CD4-positive, alpha-beta T cell (primary cell): ENCODE results near the gene TRPV5. TPM values are rescaled to one million over a fixed set of nuclear protein-coding genes. Genes with fewer than 3 reads are reported as not detected.

Experiments used
- ATAC-seq: fragments of 200-7000 bp; cut with Tn5 transposase; one replicate; pipeline ENCODE4 v1.10.0; 2022; ENCODE audit warnings: mild to moderate bottlenecking; ENCODE audit not compliant: poor library complexity
- CTCF ChIA-PET: fragments of 350-600 bp; sonication (Branson Sonifier 250); formaldehyde crosslinking; loops from one replicate; lab custom pipeline; 2021; ENCODE audit warnings: antibody characterized with exemption, inconsistent platforms; lab: Charles Lee
- POLR2A ChIA-PET: fragments of 350-600 bp; sonication (Branson Sonifier 250); formaldehyde crosslinking; loops from one replicate; lab custom pipeline; 2021; ENCODE audit warnings: antibody characterized with exemption, inconsistent platforms; lab: Charles Lee
- DNase-seq, 14 experiments: peaks; one replicate each; pipeline ENCODE4 v3.0.0-alpha.2; 2013 to 2020; ENCODE audit warnings: mixed read lengths in 2 of 14
- H3K27ac ChIP-seq, 2 donors: one replicate each; pipeline versions ENCODE4 v1.5.1 to v1.7.0; 2013; ENCODE audit warnings: low read length in 2 of 2, low read depth in 1 of 2, mild to moderate bottlenecking in 1 of 2
- H3K27me3 ChIP-seq, 2 experiments: 1 replicate in 1 of 2; 2 replicates in 1 of 2; pipeline versions ENCODE4 v1.6.1 to v1.7.0; 2013; ENCODE audit warnings: low read length in 2 of 2, control low read depth in 1 of 2, mild to moderate bottlenecking in 1 of 2, moderate library complexity in 1 of 2; ENCODE audit not compliant: insufficient read depth in 2 of 2, control insufficient read depth in 1 of 2
- H3K36me3 ChIP-seq: one replicate; pipeline ENCODE4 v1.6.1; 2013; ENCODE audit warnings: low read length, control low read depth; ENCODE audit not compliant: insufficient read depth
- H3K4me1 ChIP-seq: one replicate; pipeline ENCODE4 v1.6.1; 2013; ENCODE audit warnings: low read length, control low read depth; ENCODE audit not compliant: insufficient read depth
- H3K4me3 ChIP-seq: one replicate; pipeline ENCODE4 v1.5.1; 2013; ENCODE audit warnings: mild to moderate bottlenecking, low read length, moderate library complexity
- H3K9me3 ChIP-seq, 2 experiments: 1 replicate in 1 of 2; 2 replicates in 1 of 2; pipeline versions ENCODE4 v1.6.1 to v1.7.0; 2013; ENCODE audit warnings: low read length in 2 of 2, mild to moderate bottlenecking in 2 of 2, control low read depth in 1 of 2, moderate library complexity in 1 of 2; ENCODE audit not compliant: control insufficient read depth in 1 of 2, insufficient read depth in 1 of 2
- H3K27ac Mint-ChIP-seq: one replicate; pipeline ENCODE4 v1.8.0; 2020; ENCODE audit warnings: mixed read lengths
- H3K27me3 Mint-ChIP-seq: one replicate; pipeline ENCODE4 v1.8.0; 2021; ENCODE audit warnings: mixed read lengths
- H3K36me3 Mint-ChIP-seq: one replicate; pipeline ENCODE4 v1.8.0; 2021; ENCODE audit warnings: low read depth, mixed read lengths
- H3K4me1 Mint-ChIP-seq: one replicate; pipeline ENCODE4 v1.8.0; 2021; ENCODE audit warnings: low read depth, mixed read lengths
- H3K4me3 Mint-ChIP-seq: one replicate; pipeline ENCODE4 v1.8.0; 2020; ENCODE audit warnings: mild to moderate bottlenecking, mixed read lengths
- H3K9me3 Mint-ChIP-seq: one replicate; pipeline ENCODE4 v1.8.0; 2020; ENCODE audit warnings: mixed read lengths
- CTCF ChIP-seq: fragments of 200-600 bp; IDR thresholded peaks from one replicate; pipeline ENCODE4 v1.8.0; 2022; ENCODE audit warnings: antibody characterized with exemption, mild to moderate bottlenecking
- intact Hi-C, 2 experiments: fragments of 100-400 bp; cut with DNase I in 1 of 2; cut with micrococcal nuclease in 1 of 2; formaldehyde crosslinking; loops; one replicate each; pipeline versions ENCODE4 v1.15.1 to v1.9.0; 2023 to 2025; cut with DNase I, micrococcal nuclease
- total RNA-seq, 174 experiments: library from RNA in 2 of 174; stranded (reverse) in 2 of 174; gene quantifications; one replicate each; pipeline ENCODE4 v1.2.3 and lab custom pipeline; 2021 to 2026

TRPV5 gene
- total RNA-seq, 2 experiments from 2014 or later, result not detected

DNA sequence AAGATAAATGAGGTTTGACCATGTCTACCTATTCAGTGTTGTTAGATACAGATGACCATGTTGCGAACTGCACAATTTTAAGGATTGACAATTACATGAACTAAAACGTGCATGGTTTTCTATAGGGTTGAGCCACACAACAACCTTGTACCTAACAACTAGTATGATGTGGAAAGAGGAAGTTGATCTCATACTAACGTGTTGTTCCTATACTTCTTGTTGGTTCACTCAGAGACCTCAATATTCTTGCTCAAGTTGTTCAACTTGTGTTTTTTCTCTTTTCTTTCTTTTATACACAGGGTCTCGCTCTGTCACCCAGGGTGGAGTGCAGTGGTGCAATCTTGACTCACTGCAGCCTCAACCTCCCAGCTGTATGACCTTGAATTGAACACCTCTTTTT, 34.7 kb upstream of the TRPV5 start:
- ATAC-seq (no peak), DNase-seq (no peak)
- peaks cover 50% of the 10 kb centered on the region for H3K27me3 Mint-ChIP-seq
- Histone ChIP-seq H3K4me3 (no peak overlapping the region), H3K9me3 (no peaks in the 10 kb centered on the region), H3K36me3 (no peaks in the 10 kb centered on the region), H3K27ac (no peak overlapping the region), H3K4me1 (no peaks in the 10 kb centered on the region), H3K27me3 (peaks cover 19 to 20% of the 10 kb centered on the region in 2 experiments)
- ChIA-PET POLR2A (no interaction called here), CTCF (interaction anchor here (0.6 kb wide), 1 partner anchor 864 kb away, joined by 3 read pairs; no protein-coding TSS in a partner anchor)
- intact Hi-C loops, result no loop called here
- no peak overlapping the region for H3K27ac Mint-ChIP-seq
- no peak for TF ChIP-seq CTCF
- H3K9me3 Mint-ChIP-seq, result no peaks in the 10 kb centered on the region
- H3K4me3 Mint-ChIP-seq, result no peak overlapping the region
- H3K4me1 Mint-ChIP-seq, result no peaks in the 10 kb centered on the region
- H3K36me3 Mint-ChIP-seq, result no peaks in the 10 kb centered on the region

GRCh38 chr7:142964502-142965246, 31.1 kb upstream of the TRPV5 start:
- H3K27ac Mint-ChIP-seq, result no peak overlapping the region
- intact Hi-C loops, result no loop called here

GRCh38 chr7:142963993-142964392, 30.4 kb upstream of the TRPV5 start:
- ChIA-PET POLR2A (no interaction called here), CTCF (no interaction called here)
- Histone ChIP-seq H3K27ac (no peak overlapping the region), H3K9me3 (no peaks in the 10 kb centered on the region), H3K36me3 (no peaks in the 10 kb centered on the region), H3K27me3 (peaks cover 6 to 14% of the 10 kb centered on the region in 2 experiments), H3K4me3 (no peak overlapping the region), H3K4me1 (no peaks in the 10 kb centered on the region)
- Mint-ChIP-seq H3K36me3 (no peaks in the 10 kb centered on the region), H3K4me3 (no peak overlapping the region), H3K4me1 (no peaks in the 10 kb centered on the region), H3K9me3 (no peaks in the 10 kb centered on the region), H3K27ac (no peak overlapping the region), H3K27me3 (peaks cover 44% of the 10 kb centered on the region)
- no peak for TF ChIP-seq CTCF
- no peak for ATAC-seq
- no peak for DNase-seq
- intact Hi-C loops, result no loop called here

More at GRCh38 chr7:142964502-142965246, 31.1 kb upstream of the TRPV5 start:
- Histone ChIP-seq H3K4me3 (no peak overlapping the region), H3K27ac (no peak overlapping the region), H3K4me1 (no peaks in the 10 kb centered on the region), H3K9me3 (no peaks in the 10 kb centered on the region), H3K36me3 (no peaks in the 10 kb centered on the region), H3K27me3 (peaks cover 10 to 20% of the 10 kb centered on the region in 2 experiments)
- H3K4me3 Mint-ChIP-seq, result no peak overlapping the region
- no peaks in the 10 kb centered on the region for H3K9me3 Mint-ChIP-seq
- H3K36me3 Mint-ChIP-seq, result no peaks in the 10 kb centered on the region
- DNase-seq, result no peak
- ATAC-seq, result no peak
- peaks cover 44% of the 10 kb centered on the region for H3K27me3 Mint-ChIP-seq
- POLR2A ChIA-PET, result no interaction called here
- no peak for TF ChIP-seq CTCF
- CTCF ChIA-PET, result no interaction called here
- no peaks in the 10 kb centered on the region for H3K4me1 Mint-ChIP-seq
